Tibial nerve (tissue), 4 donors: ENCODE results near the gene PHYKPL.

ENCODE experiments used
- EP300 ChIP-seq, 2 donors: sonication (generic); formaldehyde crosslinking; IDR thresholded peaks; one replicate each; pipeline ENCODE4 v1.6.1; 2017; ENCODE audit warnings: antibody characterized with exemption in 2 of 2, mild to moderate bottlenecking in 1 of 2
- POLR2A ChIP-seq, 2 donors: fragments of 450-650 bp; IDR thresholded peaks; one replicate each; pipeline ENCODE4 v1.6.1; 2017; ENCODE audit warnings: antibody characterized with exemption in 2 of 2, mild to moderate bottlenecking in 2 of 2, moderate library complexity in 2 of 2
- TF ChIP-seq, protein P1 (sequence below), 5 experiments: fragments of 200-600 bp in 3 of 5; fragments of 450-650 bp in 2 of 5; sonication (generic) in 3 of 5; IDR thresholded peaks; one replicate each; pipeline ENCODE4 v1.5.1; 2016 to 2019; ENCODE audit warnings: antibody characterized with exemption in 5 of 5, mild to moderate bottlenecking in 3 of 5, moderate library complexity in 2 of 5

GRCh38 chr5:178199581-178200434, 32.8 kb downstream of the PHYKPL start:
- TF ChIP-seq, protein P1, sequence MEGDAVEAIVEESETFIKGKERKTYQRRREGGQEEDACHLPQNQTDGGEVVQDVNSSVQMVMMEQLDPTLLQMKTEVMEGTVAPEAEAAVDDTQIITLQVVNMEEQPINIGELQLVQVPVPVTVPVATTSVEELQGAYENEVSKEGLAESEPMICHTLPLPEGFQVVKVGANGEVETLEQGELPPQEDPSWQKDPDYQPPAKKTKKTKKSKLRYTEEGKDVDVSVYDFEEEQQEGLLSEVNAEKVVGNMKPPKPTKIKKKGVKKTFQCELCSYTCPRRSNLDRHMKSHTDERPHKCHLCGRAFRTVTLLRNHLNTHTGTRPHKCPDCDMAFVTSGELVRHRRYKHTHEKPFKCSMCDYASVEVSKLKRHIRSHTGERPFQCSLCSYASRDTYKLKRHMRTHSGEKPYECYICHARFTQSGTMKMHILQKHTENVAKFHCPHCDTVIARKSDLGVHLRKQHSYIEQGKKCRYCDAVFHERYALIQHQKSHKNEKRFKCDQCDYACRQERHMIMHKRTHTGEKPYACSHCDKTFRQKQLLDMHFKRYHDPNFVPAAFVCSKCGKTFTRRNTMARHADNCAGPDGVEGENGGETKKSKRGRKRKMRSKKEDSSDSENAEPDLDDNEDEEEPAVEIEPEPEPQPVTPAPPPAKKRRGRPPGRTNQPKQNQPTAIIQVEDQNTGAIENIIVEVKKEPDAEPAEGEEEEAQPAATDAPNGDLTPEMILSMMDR (IDR thresholded peaks at IDR 0.05), result no peak
- TF ChIP-seq POLR2A (IDR thresholded peaks at IDR 0.05), result no peak
- no peak for TF ChIP-seq EP300 (IDR thresholded peaks at IDR 0.05)
